ENCODE data around the gene PAXX.
"Not testable (repeated sequence)": the region's sequence is repeated elsewhere in the genome, so short reads cannot be mapped to it uniquely, and the experiment has no call there.

PAXX gene

GRCh38 chr9:137019891-137020683 is 27.9 kb downstream of the PAXX start:
- DNase-seq = no peak

GRCh38 chr9:137020771-137021567 is 28.7 kb downstream of the PAXX start:
- no peak for DNase-seq

- no peak for DNase-seq
Measured at GRCh38 chr9:137021568-137021978, 29.4 kb downstream of the PAXX start.

- no peak for DNase-seq
Measured at GRCh38 chr9:137021979-137022661, 29.9 kb downstream of the PAXX start.

GRCh38 chr9:137022662-137023008 is 30.4 kb downstream of the PAXX start:
- no peak for DNase-seq

- DNase-seq = no peak
Measured at GRCh38 chr9:137023157-137023556, 30.9 kb downstream of the PAXX start.

- DNase-seq = no peak
Measured at GRCh38 chr9:137023583-137023991, 31.4 kb downstream of the PAXX start.

- DNase-seq = peak in 1 of 2 experiments; percentile 24
Measured at GRCh38 chr9:137025517-137025966, 33.3 kb downstream of the PAXX start.

- DNase-seq = no peak
Measured at GRCh38 chr9:137026384-137026783, 34.2 kb downstream of the PAXX start.

- no peak for DNase-seq
Measured at GRCh38 chr9:137026828-137027227, 34.6 kb downstream of the PAXX start.

- no peak for DNase-seq
Measured at GRCh38 chr9:137027369-137028262, 35.4 kb downstream of the PAXX start, which contains the start of gene ABCA2. ABCA2 (minus strand) TSS chr9:137028237; CDS start chr9:137028140, 97 bp downstream.

- DNase-seq = no peak
Measured at GRCh38 chr9:137028263-137029057, 36.2 kb downstream of the PAXX start.

GRCh38 chr9:137029058-137029936 is 37.1 kb downstream of the PAXX start:
- DNase-seq = peak in 1 of 2 experiments; percentile 51

- DNase-seq = no peak
Measured at GRCh38 chr9:137030006-137030405, 37.8 kb downstream of the PAXX start.

- peak in 1 of 2 experiments; percentile 31 for DNase-seq
Measured at GRCh38 chr9:137030538-137031527, 38.6 kb downstream of the PAXX start.

- no peak for DNase-seq
Measured at GRCh38 chr9:137031904-137032640, 39.9 kb downstream of the PAXX start, which contains the start of gene FUT7. FUT7 (minus strand) TSS chr9:137032088; CDS start chr9:137031991, 97 bp downstream.

- DNase-seq = no peak
Measured at GRCh38 chr9:137032858-137033257, 40.6 kb downstream of the PAXX start.

GRCh38 chr9:137033481-137033880 is 41.3 kb downstream of the PAXX start:
- DNase-seq = not testable (repeated sequence)

All from cerebellar nuclear complex (tissue), 1 donor.